ENCODE results near the gene CDC42EP3.

The CDC42EP3 gene

GRCh38 chr2:37683241-37683640 lies 11.8 kb upstream of the CDC42EP3 start:
- DNase-seq = no peak

DNA sequence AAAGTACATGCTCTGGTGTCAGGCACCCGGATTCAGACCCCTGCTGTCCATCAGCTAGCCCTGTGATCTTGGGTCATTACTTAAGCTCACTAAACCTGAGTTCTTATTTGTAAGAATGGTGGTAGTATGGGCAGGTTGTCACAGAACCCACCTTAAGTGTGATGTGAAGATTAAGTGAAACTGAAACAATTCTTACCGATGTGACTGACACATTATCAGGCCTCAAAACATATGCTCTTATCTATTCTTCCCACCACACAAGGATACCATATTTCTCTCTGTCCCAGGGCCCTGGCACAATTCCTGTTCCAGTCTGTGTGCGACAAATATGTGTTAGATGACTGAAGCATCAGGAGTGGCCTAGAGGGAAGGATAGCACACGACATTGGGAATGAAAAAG lies 11.0 kb upstream of the CDC42EP3 start:
- DNase-seq = no peak

GRCh38 chr2:37681587-37681986 lies 10.1 kb upstream of the CDC42EP3 start:
- DNase-seq = no peak

GRCh38 chr2:37679072-37679695 lies 7.7 kb upstream of the CDC42EP3 start:
- DNase-seq = no peak

GRCh38 chr2:37676274-37676673 lies 4.8 kb upstream of the CDC42EP3 start:
- no peak for DNase-seq

GRCh38 chr2:37674946-37675345 lies 3.5 kb upstream of the CDC42EP3 start:
- DNase-seq = no peak

DNA sequence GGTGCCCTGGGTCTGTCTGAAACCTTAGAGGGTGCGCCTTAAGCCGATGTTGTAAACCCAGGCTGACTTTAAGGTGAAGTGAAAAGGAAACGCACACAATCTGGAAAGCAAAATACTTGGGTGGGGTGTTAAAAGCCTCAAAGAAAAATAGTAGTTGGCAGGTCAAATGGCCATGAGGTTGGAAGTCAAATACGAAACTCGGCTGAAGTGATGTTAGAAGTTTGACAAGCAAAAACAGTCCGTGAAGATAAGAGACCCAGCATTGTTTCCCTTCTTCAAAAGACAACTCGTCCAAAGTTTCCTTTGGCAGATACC lies 1.4 kb upstream of the CDC42EP3 start:
- no peak for DNase-seq

DNA sequence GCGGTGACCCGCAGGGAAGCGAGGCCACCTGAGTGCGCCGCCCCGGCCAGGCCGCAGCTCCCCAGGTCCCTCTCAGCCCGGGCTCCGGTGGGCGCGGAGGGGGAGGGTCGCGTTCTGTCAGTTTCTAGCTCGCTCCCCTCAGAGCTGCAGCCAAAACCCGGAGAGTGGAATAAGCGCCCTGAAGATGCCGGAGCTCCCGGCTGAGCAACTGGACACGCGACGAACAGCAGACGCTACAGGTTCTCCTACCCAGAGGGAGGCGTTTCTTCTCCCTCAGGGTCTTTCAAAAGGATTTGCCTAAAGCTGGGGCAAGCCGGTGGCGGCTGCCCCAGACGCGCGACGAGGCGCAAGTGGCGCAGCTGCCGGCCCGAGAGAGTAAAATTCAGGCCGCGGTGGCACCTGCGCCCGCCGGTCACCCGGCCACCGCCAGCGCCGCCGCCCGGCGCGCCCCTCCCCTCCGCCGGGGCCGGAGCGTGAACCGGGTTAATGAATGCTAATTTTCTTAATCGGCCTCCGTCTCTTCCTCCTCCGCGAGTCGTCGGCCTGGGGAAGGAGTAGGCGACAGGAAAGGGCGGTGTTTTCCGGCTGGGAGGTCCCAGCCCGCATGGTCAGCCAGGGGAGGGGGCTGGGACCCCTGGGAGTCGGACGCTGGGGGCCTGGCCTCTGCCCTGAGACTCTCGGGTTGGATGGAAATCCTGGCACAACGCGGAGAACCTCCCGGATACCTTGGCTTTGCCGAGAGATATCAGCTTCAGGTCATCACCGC lies 845 bp upstream of the CDC42EP3 start:
- DNase-seq = peak; percentile 75 to 77

GRCh38 chr2:37671816-37672103 lies 318 bp upstream of the CDC42EP3 start:
- no peak for DNase-seq

DNA sequence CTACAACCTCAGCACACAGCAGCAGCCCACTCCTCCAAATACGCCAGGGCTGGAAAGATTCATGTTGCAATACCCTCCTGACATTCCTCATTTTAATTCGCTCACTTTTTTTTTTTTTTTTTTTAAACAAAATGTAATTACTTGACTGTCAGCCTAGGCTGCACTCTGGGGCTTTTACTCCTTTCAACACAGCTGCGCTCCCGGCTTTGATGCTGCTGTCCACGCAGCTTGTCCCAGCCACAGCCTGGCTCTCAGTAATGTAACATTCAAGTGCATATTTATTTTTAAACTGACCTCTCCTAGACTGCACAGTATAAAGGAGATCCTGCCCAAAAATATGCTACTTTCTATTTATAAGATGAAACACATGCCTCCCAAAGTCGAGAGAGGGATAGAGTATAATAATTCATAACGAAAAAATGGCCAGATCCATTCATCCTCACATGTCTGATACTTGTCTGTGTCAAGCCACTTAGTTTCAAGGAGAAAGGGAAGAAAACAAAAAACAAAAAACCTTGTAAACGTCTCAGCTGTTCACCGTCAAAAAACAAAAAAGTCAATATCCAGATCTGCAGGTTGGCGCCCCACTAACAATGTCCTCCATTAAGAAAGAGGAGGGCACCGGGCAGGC lies 949 bp downstream of the CDC42EP3 start:
- DNase-seq = no peak

- DNase-seq = no peak
Measured at GRCh38 chr2:37669446-37669845, 2.0 kb downstream of the CDC42EP3 start.

DNA sequence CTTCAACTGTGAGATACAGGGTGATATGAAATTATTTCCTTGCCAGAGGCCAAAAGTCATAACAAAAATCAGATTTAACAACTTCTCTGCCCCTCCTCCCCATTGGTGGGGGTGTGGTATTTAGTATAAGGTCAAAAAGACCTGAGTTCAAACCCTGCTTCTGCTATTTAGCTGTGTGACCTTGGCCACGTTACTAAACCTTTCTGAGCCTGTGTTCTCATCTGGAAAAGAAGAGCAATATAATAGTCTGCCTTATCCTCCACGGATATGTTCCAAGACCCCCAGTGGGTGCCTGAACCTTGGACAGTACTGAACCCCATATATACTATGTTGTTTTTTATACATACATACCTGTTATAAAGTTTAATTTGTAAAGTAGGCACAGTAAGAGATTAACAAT lies 3.7 kb downstream of the CDC42EP3 start:
- no peak for DNase-seq

GRCh38 chr2:37666772-37667171 lies 4.7 kb downstream of the CDC42EP3 start:
- no peak for DNase-seq

DNA sequence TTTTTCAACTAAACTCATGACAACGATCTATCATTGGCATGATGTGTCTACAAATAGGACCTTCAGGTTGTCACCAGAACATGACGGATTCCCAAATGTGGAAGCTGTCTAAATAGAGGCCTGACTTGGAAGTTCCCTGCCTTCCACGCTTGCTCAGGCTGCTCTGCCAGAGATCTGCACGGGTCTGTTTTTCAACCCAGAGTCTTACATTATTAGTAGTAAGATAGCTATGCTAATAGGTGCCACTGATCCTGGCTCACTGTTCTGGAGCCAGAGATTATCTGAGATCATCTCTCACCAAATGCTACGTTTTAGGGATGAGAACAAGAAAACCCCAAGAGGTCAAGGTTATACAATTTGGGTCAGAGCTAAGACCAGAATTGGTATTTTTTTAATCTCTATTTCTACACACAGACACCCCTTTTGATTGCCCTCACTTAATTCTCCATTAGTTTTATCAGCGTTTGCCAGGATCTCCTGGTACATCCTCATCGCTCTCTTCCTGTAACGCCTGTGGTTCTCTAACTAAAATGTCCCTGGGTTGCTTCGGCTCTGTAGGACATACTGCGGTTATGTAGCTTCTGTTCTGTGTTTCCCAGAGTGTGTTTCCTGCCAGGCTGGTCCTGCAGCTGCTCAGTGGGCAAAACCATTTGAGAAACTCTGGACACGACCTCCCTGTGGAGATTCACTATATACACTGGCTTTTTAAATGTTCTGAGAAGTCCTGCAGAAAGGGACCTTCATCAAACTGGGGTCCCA lies 5.7 kb downstream of the CDC42EP3 start:
- no peak for DNase-seq

DNA sequence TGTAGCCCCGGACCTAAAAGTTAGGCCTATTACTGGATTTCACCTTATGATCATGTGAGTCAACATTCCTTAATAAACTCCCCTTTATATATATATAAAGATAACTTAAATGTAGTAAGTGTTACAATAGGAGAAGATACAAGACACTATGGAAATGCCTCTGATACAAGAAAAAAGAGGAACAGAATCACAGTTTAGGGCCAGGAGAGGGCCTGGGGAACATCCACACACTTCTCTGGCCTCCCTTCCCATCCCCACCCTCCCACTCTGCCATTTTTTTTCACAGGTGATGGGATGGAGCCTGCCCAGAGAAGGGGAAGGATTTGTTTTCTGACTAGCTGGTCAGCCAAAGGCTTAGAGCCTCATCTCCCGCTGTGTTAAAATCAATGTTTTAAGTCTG lies 6.4 kb downstream of the CDC42EP3 start:
- no peak for DNase-seq

DNA sequence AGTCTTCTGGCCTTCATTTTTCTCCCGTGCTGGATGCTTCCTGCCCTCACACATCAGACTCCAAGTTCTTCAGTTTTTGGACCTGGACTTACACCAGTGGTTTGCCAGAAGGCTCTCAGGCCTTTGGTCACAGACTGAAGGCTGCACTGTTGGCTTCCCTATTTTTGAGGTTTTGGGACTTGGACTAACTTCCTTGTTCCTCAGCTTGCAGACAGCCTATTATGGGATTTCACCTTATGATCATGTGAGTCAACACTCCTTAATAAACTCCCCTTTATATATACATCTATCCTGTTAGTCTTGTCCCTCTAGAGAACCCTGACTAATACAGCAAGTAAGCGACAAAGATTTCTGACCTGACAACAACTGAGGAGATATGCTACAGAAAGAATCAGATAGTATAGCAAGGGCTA lies 7.2 kb downstream of the CDC42EP3 start:
- DNase-seq = no peak

DNA sequence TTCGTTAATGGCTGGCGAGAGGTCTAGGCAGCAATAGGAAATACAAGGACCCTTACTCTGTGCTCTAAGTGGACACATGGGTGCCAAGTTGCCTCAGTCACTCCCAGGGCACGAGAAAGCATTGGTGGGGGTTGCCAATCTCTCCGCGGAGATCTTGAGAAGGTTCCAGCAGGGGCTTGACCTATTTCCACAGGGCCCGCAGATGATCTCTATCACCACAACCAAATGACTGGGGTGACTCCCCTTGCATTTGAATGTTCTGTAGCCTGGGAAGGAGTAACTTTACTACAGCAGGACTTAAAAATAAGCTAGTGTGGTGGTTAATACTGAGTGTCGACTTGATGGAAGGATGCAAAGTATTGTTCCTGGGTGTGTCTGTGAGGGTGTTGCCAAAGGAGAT lies 8.1 kb downstream of the CDC42EP3 start:
- no peak for DNase-seq

DNA sequence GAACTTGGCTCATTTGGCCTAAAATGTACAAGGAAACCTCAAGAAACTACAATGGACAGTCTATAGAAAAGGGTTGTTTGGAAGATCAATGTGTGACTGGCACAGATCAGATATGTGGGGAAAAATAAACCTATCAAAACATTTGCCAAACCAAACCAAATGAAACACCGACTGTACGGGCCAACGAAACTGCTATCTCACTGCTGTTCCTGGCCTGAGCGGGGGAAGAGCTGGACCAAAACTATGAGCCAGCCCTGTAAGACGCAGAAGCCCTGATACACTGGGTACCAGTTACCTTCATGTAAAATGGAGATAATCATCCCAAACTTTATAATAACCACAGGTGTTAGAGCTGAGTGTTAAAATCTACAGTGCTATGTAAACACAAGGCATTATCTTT lies 11.7 kb downstream of the CDC42EP3 start:
- no peak for DNase-seq

DNA sequence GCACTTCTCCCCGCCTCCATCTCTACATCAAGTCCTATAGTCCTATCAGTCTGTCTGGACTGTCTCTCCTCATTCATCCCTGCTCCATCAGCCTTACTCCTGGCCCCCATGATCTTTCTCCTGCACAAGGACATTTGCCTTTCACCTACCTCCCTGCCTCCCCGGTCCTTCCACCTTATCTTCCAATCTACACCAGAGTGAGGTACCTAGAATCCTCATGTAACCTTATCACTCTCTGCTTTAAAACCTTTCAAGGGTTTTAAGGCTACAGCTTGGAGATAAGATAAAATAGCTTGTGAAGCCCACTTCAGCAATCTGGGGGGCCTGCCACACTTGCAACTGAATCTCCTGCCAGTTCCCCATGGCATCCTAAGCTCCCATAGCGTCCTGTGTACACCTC lies 12.8 kb downstream of the CDC42EP3 start:
- DNase-seq = no peak

- no peak for DNase-seq
Measured at GRCh38 chr2:37657471-37657870, 14.0 kb downstream of the CDC42EP3 start.

DNA sequence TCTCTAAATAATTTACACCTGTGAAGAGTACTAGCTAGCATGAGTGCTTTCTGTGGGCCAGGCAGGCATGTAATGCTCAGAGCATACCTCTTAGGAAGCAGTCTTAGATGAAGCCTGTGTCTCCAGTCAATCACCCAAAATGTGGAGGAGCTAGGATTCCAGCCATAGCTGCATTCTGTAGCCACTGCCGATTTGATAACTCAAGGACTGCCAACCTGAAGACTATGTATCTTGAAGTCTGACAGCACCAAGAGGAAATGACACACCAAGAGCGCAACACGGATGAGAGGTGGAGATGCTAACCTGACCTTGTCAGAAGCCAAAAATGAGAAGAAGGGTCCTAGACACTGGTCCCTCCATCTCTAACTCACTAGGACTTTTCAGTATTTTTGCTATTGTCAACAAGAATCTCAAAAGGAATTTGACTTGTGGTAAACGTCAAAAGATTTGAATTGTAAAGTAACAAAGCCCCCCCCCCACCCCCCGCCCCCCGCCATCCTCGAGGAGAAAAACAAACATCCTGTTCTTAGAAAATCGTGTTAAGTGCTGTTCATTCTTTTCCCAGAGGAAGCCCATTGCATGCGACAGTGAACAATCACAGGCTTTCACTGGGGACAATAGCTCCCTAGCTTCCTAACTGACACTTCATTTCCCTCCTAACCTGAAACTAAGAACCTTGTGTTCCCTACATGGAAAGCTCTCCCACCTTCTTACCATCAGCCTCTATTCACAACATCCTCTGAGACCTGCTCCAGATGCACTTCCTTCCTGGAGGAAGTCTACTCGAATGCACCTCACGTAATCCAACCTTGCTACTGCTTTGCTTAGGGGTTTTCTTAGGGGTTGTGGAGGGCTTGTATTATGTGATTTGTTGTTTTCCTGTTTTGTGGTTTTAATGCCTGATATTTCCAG lies 14.7 kb downstream of the CDC42EP3 start:
- DNase-seq = no peak

- no peak for DNase-seq
Measured at GRCh38 chr2:37654932-37655841, 16.3 kb downstream of the CDC42EP3 start.
